Measurements from ENCODE around the gene ANKS1B.
"Not testable (repeated sequence)": the region's sequence is repeated elsewhere in the genome, so short reads cannot be mapped to it uniquely, and the experiment has no call there.

The ANKS1B gene

GRCh38 chr12:99250091-99250490, 734.6 kb downstream of the ANKS1B start:
- DNase-seq: no peak

GRCh38 chr12:99249543-99249942, 735.2 kb downstream of the ANKS1B start:
- no peak for DNase-seq

- DNase-seq: not testable (repeated sequence)
These were observed 746.7 kb downstream of the ANKS1B start for GRCh38 chr12:99237907-99238538.

- DNase-seq: no peak
These were observed 749.4 kb downstream of the ANKS1B start for GRCh38 chr12:99235381-99235780.

- no peak for DNase-seq
These were observed 750.0 kb downstream of the ANKS1B start for GRCh38 chr12:99234702-99235101.

- no peak for DNase-seq
These were observed 752.4 kb downstream of the ANKS1B start for GRCh38 chr12:99232324-99232723.

GRCh38 chr12:99231031-99231430, 753.7 kb downstream of the ANKS1B start:
- no peak for DNase-seq

- no peak for DNase-seq
These were observed 760.5 kb downstream of the ANKS1B start for GRCh38 chr12:99224237-99224636.

- no peak for DNase-seq
These were observed 761.2 kb downstream of the ANKS1B start for GRCh38 chr12:99223579-99223978.

GRCh38 chr12:99213047-99213446, 771.7 kb downstream of the ANKS1B start:
- DNase-seq: no peak

- DNase-seq: no peak
These were observed 772.5 kb downstream of the ANKS1B start for GRCh38 chr12:99212275-99212674.

GRCh38 chr12:99205111-99205510, 779.6 kb downstream of the ANKS1B start:
- no peak for DNase-seq

GRCh38 chr12:99201906-99202645, 782.7 kb downstream of the ANKS1B start:
- DNase-seq: no peak

GRCh38 chr12:99200711-99201384, 783.9 kb downstream of the ANKS1B start:
- no peak for DNase-seq

- no peak for DNase-seq
These were observed 789.3 kb downstream of the ANKS1B start for GRCh38 chr12:99195474-99195873.

- no peak for DNase-seq
These were observed 792.2 kb downstream of the ANKS1B start for GRCh38 chr12:99192489-99192888.

- no peak for DNase-seq
These were observed 807.9 kb downstream of the ANKS1B start for GRCh38 chr12:99176871-99177270.

GRCh38 chr12:99170461-99170860, 814.3 kb downstream of the ANKS1B start:
- no peak for DNase-seq

GRCh38 chr12:99170037-99170436, 814.7 kb downstream of the ANKS1B start:
- DNase-seq: no peak

GRCh38 chr12:99157946-99158345, 826.8 kb downstream of the ANKS1B start:
- DNase-seq: no peak

- DNase-seq: no peak
These were observed 829.8 kb downstream of the ANKS1B start for GRCh38 chr12:99154983-99155336.

GRCh38 chr12:99154216-99154982, 830.3 kb downstream of the ANKS1B start:
- DNase-seq: no peak

- no peak for DNase-seq
These were observed 831.4 kb downstream of the ANKS1B start for GRCh38 chr12:99153293-99153692.
